HL-60 (cell line): Measurements from ENCODE around the gene ARL4D.

Source experiments
- CTCF ChIP-seq: IDR thresholded peaks from one replicate; pipeline ENCODE4 v1.5.1; 2011; ENCODE audit warnings: low read length, control low read depth, inconsistent platforms; ENCODE audit not compliant: insufficient read depth
- POLR2AphosphoS5 ChIP-seq: IDR thresholded peaks from 2 replicates; pipeline ENCODE4 v1.6.1; 2012; ENCODE audit warnings: low read depth
- REST ChIP-seq: IDR thresholded peaks from 2 replicates; pipeline ENCODE4 v1.6.1; 2012; ENCODE audit warnings: low read depth; ENCODE audit not compliant: insufficient replicate concordance

- TF ChIP-seq REST (no peak), CTCF (no peak), POLR2AphosphoS5 (no peak)
These were observed 3.6 kb upstream of the ARL4D start for GRCh38 chr17:43395165-43395564.
